Progenitor cell of endocrine pancreas (in vitro differentiated cells): ENCODE results near the gene ABHD12B. TPM values are rescaled to one million over a fixed set of nuclear protein-coding genes. Genes with fewer than 3 reads are reported as not detected.

Source experiments
- DNase-seq: peaks from one replicate; pipeline ENCODE4 v3.0.0; 2021; ENCODE audit warnings: low spot score; ENCODE audit not compliant: unreplicated experiment
- H3K27ac Mint-ChIP-seq: 2 replicates; pipeline ENCODE4 v1.8.0; 2021; ENCODE audit warnings: mild to moderate bottlenecking, moderate library complexity, mixed read lengths
- H3K27me3 Mint-ChIP-seq: 2 replicates; pipeline ENCODE4 v1.8.0; 2021; ENCODE audit warnings: mixed read lengths
- H3K36me3 Mint-ChIP-seq: 2 replicates; pipeline ENCODE4 v1.8.0; 2022; ENCODE audit warnings: mixed read lengths; ENCODE audit not compliant: insufficient read depth
- H3K4me1 Mint-ChIP-seq: 2 replicates; pipeline ENCODE4 v1.8.0; 2021; ENCODE audit warnings: low read depth, mixed read lengths
- H3K4me3 Mint-ChIP-seq: 2 replicates; pipeline ENCODE4 v1.8.0; 2021; ENCODE audit warnings: low read depth, mild to moderate bottlenecking, moderate library complexity, mixed read lengths
- H3K9me3 Mint-ChIP-seq: 2 replicates; pipeline ENCODE4 v1.8.0; 2021; ENCODE audit warnings: low read depth, mixed read lengths
- total RNA-seq: library from RNA; stranded (reverse); gene quantifications from 2 replicates; pipeline ENCODE4 v1.2.1, GENCODE V29; 2021
- TF ChIP-seq, protein P1 (sequence below): fragments of 200-600 bp; sonication (generic); IDR thresholded peaks from one replicate; pipeline ENCODE4 v1.5.0; 2021; ENCODE audit warnings: antibody characterized with exemption, mild to moderate bottlenecking; ENCODE audit not compliant: unreplicated experiment

ABHD12B gene
- total RNA-seq, 1 donor from 2014 or later: not detected

DNA sequence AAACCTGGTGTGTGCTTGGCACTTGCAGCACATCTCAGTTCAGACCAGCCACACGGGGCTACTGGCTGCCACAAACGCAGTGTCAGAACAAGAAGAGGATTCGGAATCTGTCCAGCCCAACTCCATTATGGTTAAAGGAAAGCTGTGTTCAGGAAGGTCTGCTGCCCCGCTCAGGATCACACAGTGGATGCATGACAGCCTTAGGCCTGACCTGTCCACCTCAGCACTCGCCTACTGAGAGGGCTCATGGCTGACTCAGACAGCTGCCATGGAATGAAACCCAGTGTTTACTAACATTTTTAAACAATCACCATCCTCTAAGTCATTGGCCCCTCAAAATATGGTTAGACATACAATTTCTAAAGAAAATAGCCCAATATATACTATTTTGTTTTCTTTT, 35.3 kb upstream of the ABHD12B start:
- Mint-ChIP-seq H3K9me3 (no peaks in the 10 kb centered on the region), H3K27ac (no peak overlapping the region), H3K36me3 (no peaks in the 10 kb centered on the region)

DNA sequence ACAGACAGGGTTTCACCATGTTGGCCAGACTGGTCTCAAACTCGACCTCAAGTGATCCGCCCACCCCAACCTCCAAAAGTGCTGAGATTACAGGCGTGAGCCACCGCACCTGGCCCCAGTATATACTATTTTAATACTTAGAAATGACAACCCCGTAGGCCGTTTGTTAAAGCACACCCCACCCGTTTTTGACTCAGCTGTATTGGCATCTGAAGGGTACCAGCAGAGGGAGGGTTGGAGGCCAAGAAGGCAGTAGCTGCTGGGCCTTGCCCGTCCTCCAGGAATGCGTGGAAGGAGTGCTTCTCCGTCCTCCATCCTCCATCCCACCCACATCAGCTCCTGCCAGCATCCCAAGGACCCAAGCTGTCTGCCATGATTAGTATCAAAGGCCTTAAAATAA, 34.6 kb upstream of the ABHD12B start:
- Mint-ChIP-seq H3K27ac (no peak overlapping the region), H3K36me3 (no peaks in the 10 kb centered on the region), H3K4me1 (peaks cover 13% of the 10 kb centered on the region), H3K4me3 (no peak overlapping the region), H3K9me3 (no peaks in the 10 kb centered on the region), H3K27me3 (peaks cover 86% of the 10 kb centered on the region)
- no peak for DNase-seq
- TF ChIP-seq, protein P1, sequence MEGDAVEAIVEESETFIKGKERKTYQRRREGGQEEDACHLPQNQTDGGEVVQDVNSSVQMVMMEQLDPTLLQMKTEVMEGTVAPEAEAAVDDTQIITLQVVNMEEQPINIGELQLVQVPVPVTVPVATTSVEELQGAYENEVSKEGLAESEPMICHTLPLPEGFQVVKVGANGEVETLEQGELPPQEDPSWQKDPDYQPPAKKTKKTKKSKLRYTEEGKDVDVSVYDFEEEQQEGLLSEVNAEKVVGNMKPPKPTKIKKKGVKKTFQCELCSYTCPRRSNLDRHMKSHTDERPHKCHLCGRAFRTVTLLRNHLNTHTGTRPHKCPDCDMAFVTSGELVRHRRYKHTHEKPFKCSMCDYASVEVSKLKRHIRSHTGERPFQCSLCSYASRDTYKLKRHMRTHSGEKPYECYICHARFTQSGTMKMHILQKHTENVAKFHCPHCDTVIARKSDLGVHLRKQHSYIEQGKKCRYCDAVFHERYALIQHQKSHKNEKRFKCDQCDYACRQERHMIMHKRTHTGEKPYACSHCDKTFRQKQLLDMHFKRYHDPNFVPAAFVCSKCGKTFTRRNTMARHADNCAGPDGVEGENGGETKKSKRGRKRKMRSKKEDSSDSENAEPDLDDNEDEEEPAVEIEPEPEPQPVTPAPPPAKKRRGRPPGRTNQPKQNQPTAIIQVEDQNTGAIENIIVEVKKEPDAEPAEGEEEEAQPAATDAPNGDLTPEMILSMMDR: no peak

More for the DNA sequence above, 35.3 kb upstream of the ABHD12B start:
- Mint-ChIP-seq H3K4me1 (peaks cover 19% of the 10 kb centered on the region), H3K4me3 (no peak overlapping the region), H3K27me3 (peaks cover 93% of the 10 kb centered on the region)
- TF ChIP-seq, protein P1: no peak
- DNase-seq: no peak

DNA sequence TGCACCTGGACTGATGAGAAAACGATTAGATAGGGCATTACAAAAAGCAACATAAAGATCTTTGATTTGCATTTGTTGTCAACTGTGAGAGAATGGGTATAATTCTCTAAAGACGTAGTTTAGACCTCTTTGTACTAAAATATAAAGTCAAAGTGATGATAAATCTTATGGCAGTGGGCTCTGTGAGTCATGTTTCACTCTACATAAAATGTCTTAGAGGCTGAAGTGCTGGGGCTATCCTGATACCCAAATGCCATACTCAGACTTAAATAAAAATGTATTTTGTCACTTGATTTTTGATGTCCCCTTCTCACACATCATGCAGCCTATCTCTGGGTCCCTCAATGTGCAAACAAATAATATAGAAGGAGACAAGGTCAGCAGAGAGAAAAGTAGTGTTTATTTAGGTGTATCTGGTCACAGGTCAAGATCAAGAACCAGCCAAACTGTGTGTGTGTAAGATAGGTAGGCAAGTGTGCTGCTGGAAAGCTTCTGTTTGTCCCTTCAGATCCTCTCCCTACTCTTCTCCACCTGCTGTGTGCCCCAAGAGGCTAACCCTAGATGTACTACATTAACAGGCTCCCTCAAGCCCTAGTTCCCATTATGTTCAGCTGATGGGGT, 33.9 kb upstream of the ABHD12B start:
- Mint-ChIP-seq H3K4me3 (no peak overlapping the region), H3K4me1 (peaks cover 7% of the 10 kb centered on the region), H3K36me3 (no peaks in the 10 kb centered on the region), H3K27ac (no peak overlapping the region), H3K27me3 (peaks cover 81% of the 10 kb centered on the region), H3K9me3 (no peaks in the 10 kb centered on the region)
- TF ChIP-seq, protein P1: no peak
- DNase-seq: no peak

DNA sequence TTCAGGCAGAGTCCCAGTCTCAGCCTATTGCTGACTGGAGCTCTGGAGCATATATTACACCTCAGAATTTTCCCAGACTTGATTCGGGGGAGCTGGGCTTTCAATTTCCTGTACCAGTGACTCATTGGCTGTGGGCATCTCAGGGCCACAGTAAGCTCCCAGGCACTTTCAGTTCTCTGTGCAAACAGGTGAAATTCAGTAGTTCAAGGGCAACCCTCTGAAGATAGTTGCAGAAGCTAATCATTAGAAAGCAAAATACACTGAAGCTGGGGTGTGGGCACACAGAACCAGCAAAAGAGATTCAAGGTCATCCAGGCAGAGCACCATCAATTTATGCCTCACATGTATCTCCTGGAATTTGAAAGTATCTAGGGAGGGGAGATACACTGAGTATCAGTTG, 32.8 kb upstream of the ABHD12B start:
- TF ChIP-seq, protein P1: no peak
- no peak overlapping the region for H3K27ac Mint-ChIP-seq
- H3K9me3 Mint-ChIP-seq: no peaks in the 10 kb centered on the region
- peaks cover 84% of the 10 kb centered on the region for H3K27me3 Mint-ChIP-seq
- DNase-seq: no peak
- H3K4me1 Mint-ChIP-seq: peaks cover 2% of the 10 kb centered on the region
- H3K36me3 Mint-ChIP-seq: no peaks in the 10 kb centered on the region
- H3K4me3 Mint-ChIP-seq: no peak overlapping the region

DNA sequence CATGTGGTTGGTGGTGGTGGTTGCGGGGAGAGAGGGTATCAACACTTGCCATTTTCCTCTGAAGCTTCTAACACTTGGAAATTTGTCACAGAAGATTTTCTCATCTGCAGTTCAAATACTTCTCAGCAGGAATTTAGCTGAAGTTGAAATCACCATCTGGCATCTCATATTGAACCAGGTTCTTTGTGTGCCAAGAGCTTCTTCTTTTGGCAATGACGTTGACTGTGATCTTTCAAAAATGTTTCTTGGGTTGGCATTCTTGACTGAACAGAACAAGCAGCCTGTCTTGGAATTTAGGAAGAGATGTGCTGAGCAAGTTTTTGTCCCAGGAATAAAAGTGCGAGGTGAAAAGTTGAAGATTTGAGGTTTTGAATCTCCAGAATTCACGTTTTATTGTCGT, 32.2 kb upstream of the ABHD12B start:
- H3K27ac Mint-ChIP-seq: no peak overlapping the region
- DNase-seq: no peak
- H3K27me3 Mint-ChIP-seq: peaks cover 79% of the 10 kb centered on the region
- H3K4me3 Mint-ChIP-seq: no peak overlapping the region
- H3K9me3 Mint-ChIP-seq: no peaks in the 10 kb centered on the region
- peaks cover 2% of the 10 kb centered on the region for H3K4me1 Mint-ChIP-seq
- TF ChIP-seq, protein P1: no peak
- H3K36me3 Mint-ChIP-seq: no peaks in the 10 kb centered on the region
